Central memory CD8-positive, alpha-beta T cell (primary cell): Measurements from ENCODE around the gene XXYLT1.

ENCODE experiments used
- ATAC-seq: fragments of 150-1000 bp; cut with Tn5 transposase; replicated peaks from 2 replicates; pipeline ENCODE4 v1.10.0; 2022; ENCODE audit warnings: mild to moderate bottlenecking, moderate FRiP score, moderate number of reproducible peaks; ENCODE audit not compliant: poor library complexity, severe bottlenecking; ENCODE audit errors: extremely low read depth
- DNase-seq, 2 donors: peaks; one replicate each; pipeline ENCODE4 v3.0.0; 2021; ENCODE audit warnings: low spot score in 2 of 2
- H3K27ac Mint-ChIP-seq: one replicate; pipeline ENCODE4 v1.8.0; 2022; ENCODE audit warnings: low read depth, mild to moderate bottlenecking, moderate library complexity, mixed read lengths
- H3K27me3 Mint-ChIP-seq: one replicate; pipeline ENCODE4 v1.8.0; 2022; ENCODE audit warnings: mixed read lengths
- H3K36me3 Mint-ChIP-seq: one replicate; pipeline ENCODE4 v1.8.0; 2022; ENCODE audit warnings: mild to moderate bottlenecking, moderate library complexity, mixed read lengths; ENCODE audit not compliant: insufficient read depth
- H3K4me1 Mint-ChIP-seq: one replicate; pipeline ENCODE4 v1.8.0; 2022; ENCODE audit warnings: mixed read lengths
- H3K4me3 Mint-ChIP-seq: one replicate; pipeline ENCODE4 v1.8.0; 2022; ENCODE audit warnings: mild to moderate bottlenecking, moderate library complexity, mixed read lengths
- H3K9me3 Mint-ChIP-seq: one replicate; pipeline ENCODE4 v1.8.0; 2022; ENCODE audit warnings: mixed read lengths

Gene XXYLT1

GRCh38 chr3:195068084-195069080 lies 202.6 kb downstream of the XXYLT1 start:
- Mint-ChIP-seq H3K9me3 (no peaks in the 10 kb centered on the region), H3K4me3 (no peak overlapping the region), H3K36me3 (peaks cover 8% of the 10 kb centered on the region), H3K27ac (no peak overlapping the region), H3K4me1 (peaks cover 5% of the 10 kb centered on the region), H3K27me3 (no peaks in the 10 kb centered on the region)
- ATAC-seq, result no peak
- no peak for DNase-seq

GRCh38 chr3:195066441-195066841 lies 204.5 kb downstream of the XXYLT1 start:
- H3K27ac Mint-ChIP-seq, result peak overlapping the region; percentile 22
- ATAC-seq (no peak), DNase-seq (no peak)
- peaks cover 11% of the 10 kb centered on the region for H3K27me3 Mint-ChIP-seq
- no peak overlapping the region for H3K4me3 Mint-ChIP-seq
- peaks cover 8% of the 10 kb centered on the region for H3K36me3 Mint-ChIP-seq
- no peaks in the 10 kb centered on the region for H3K9me3 Mint-ChIP-seq
- peaks cover 5% of the 10 kb centered on the region for H3K4me1 Mint-ChIP-seq

- DNase-seq (no peak), ATAC-seq (no peak)
- peaks cover 8% of the 10 kb centered on the region for H3K36me3 Mint-ChIP-seq
- H3K4me3 Mint-ChIP-seq, result no peak overlapping the region
- H3K9me3 Mint-ChIP-seq, result no peaks in the 10 kb centered on the region
- H3K4me1 Mint-ChIP-seq, result peaks cover 5% of the 10 kb centered on the region
- H3K27ac Mint-ChIP-seq, result peak overlapping the region; percentile 22
- H3K27me3 Mint-ChIP-seq, result peaks cover 17% of the 10 kb centered on the region
Observed at GRCh38 chr3:195065864-195066185, 205.1 kb downstream of the XXYLT1 start.

GRCh38 chr3:195065142-195065863 lies 205.7 kb downstream of the XXYLT1 start:
- ATAC-seq, result no peak
- Mint-ChIP-seq H3K27me3 (peaks cover 22% of the 10 kb centered on the region), H3K4me3 (no peak overlapping the region), H3K36me3 (peaks cover 8% of the 10 kb centered on the region), H3K27ac (peak overlapping the region; percentile 80), H3K4me1 (peaks cover 5% of the 10 kb centered on the region), H3K9me3 (no peaks in the 10 kb centered on the region)
- no peak for DNase-seq

- Mint-ChIP-seq H3K27me3 (peaks cover 29% of the 10 kb centered on the region), H3K36me3 (peaks cover 8% of the 10 kb centered on the region), H3K27ac (peak overlapping the region; percentile 80), H3K4me3 (no peak overlapping the region), H3K9me3 (no peaks in the 10 kb centered on the region), H3K4me1 (peaks cover 5% of the 10 kb centered on the region)
- no peak for DNase-seq
- ATAC-seq, result no peak
Observed at GRCh38 chr3:195064300-195064931, 206.5 kb downstream of the XXYLT1 start.

- DNase-seq (no peak), ATAC-seq (no peak)
- peaks cover 7% of the 10 kb centered on the region for H3K36me3 Mint-ChIP-seq
- H3K27ac Mint-ChIP-seq, result no peak overlapping the region
- H3K27me3 Mint-ChIP-seq, result peaks cover 36% of the 10 kb centered on the region
- H3K9me3 Mint-ChIP-seq, result no peaks in the 10 kb centered on the region
- H3K4me1 Mint-ChIP-seq, result peaks cover 5% of the 10 kb centered on the region
- H3K4me3 Mint-ChIP-seq, result no peak overlapping the region
Observed at GRCh38 chr3:195063581-195064193, 207.3 kb downstream of the XXYLT1 start.

- ATAC-seq (no peak), DNase-seq (no peak)
- Mint-ChIP-seq H3K27me3 (peaks cover 40% of the 10 kb centered on the region), H3K36me3 (peaks cover 7% of the 10 kb centered on the region), H3K4me3 (no peak overlapping the region), H3K9me3 (no peaks in the 10 kb centered on the region), H3K4me1 (peaks cover 5% of the 10 kb centered on the region), H3K27ac (no peak overlapping the region)
Observed at GRCh38 chr3:195062866-195063540, 208.0 kb downstream of the XXYLT1 start.

GRCh38 chr3:195061756-195062655 lies 209.0 kb downstream of the XXYLT1 start:
- Mint-ChIP-seq H3K27ac (no peak overlapping the region), H3K36me3 (peaks cover 7% of the 10 kb centered on the region), H3K4me3 (no peak overlapping the region), H3K27me3 (peaks cover 40% of the 10 kb centered on the region), H3K4me1 (peaks cover 5% of the 10 kb centered on the region), H3K9me3 (no peaks in the 10 kb centered on the region)
- ATAC-seq (no peak), DNase-seq (no peak)

- H3K9me3 Mint-ChIP-seq, result no peaks in the 10 kb centered on the region
Observed at GRCh38 chr3:195060531-195061291, 210.2 kb downstream of the XXYLT1 start.

GRCh38 chr3:195060217-195060481 lies 210.8 kb downstream of the XXYLT1 start:
- ATAC-seq (no peak), DNase-seq (no peak)
- no peaks in the 10 kb centered on the region for H3K4me1 Mint-ChIP-seq
- no peaks in the 10 kb centered on the region for H3K36me3 Mint-ChIP-seq
- no peak overlapping the region for H3K4me3 Mint-ChIP-seq
- no peaks in the 10 kb centered on the region for H3K9me3 Mint-ChIP-seq
- H3K27ac Mint-ChIP-seq, result no peak overlapping the region
- peaks cover 49% of the 10 kb centered on the region for H3K27me3 Mint-ChIP-seq

More at GRCh38 chr3:195060531-195061291, 210.2 kb downstream of the XXYLT1 start:
- Mint-ChIP-seq H3K36me3 (peaks cover 3% of the 10 kb centered on the region), H3K4me3 (no peak overlapping the region), H3K27me3 (peaks cover 43% of the 10 kb centered on the region), H3K27ac (no peak overlapping the region), H3K4me1 (no peaks in the 10 kb centered on the region)
- DNase-seq (no peak), ATAC-seq (no peak)
